Measurements from ENCODE around the gene TERT. TPM values are rescaled to one million over a fixed set of nuclear protein-coding genes. Genes with fewer than 3 reads are reported as not detected.
"Not testable (repeated sequence)": the region's sequence is repeated elsewhere in the genome, so short reads cannot be mapped to it uniquely, and the experiment has no call there.

Gene TERT
- total RNA-seq, 1 donor from 2014 or later = 0.28 TPM

DNA sequence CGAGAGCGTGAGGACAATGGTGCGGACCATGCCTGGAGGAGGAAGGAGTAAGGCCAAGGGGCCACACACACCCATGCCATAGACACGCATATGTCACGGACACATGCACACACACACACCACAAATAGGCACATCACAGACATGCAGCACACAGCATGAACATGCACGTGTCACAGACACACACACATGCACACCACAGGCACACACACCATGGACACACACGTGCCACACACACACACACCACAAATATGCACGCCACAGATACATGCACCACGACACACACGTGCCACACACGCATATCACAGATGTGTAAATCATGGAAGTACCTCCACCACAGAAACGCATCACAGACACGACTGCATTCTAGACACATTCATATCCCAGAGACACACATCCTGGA lies 16.7 kb downstream of the TERT start:
- Mint-ChIP-seq H3K4me1 (ENCODE audit: unreplicated experiment) (peaks cover 2% of the 10 kb centered on the region), H3K27ac (ENCODE audit: unreplicated experiment) (no peak overlapping the region), H3K36me3 (ENCODE audit: low read depth, unreplicated experiment) (no peaks in the 10 kb centered on the region), H3K9me3 (ENCODE audit: unreplicated experiment) (no peaks in the 10 kb centered on the region), H3K27me3 (ENCODE audit: unreplicated experiment) (peaks cover 13% of the 10 kb centered on the region), H3K4me3 (ENCODE audit: unreplicated experiment) (no peak overlapping the region)
- no peak for DNase-seq (ENCODE audit: low spot score)
- TF ChIP-seq, protein P1, sequence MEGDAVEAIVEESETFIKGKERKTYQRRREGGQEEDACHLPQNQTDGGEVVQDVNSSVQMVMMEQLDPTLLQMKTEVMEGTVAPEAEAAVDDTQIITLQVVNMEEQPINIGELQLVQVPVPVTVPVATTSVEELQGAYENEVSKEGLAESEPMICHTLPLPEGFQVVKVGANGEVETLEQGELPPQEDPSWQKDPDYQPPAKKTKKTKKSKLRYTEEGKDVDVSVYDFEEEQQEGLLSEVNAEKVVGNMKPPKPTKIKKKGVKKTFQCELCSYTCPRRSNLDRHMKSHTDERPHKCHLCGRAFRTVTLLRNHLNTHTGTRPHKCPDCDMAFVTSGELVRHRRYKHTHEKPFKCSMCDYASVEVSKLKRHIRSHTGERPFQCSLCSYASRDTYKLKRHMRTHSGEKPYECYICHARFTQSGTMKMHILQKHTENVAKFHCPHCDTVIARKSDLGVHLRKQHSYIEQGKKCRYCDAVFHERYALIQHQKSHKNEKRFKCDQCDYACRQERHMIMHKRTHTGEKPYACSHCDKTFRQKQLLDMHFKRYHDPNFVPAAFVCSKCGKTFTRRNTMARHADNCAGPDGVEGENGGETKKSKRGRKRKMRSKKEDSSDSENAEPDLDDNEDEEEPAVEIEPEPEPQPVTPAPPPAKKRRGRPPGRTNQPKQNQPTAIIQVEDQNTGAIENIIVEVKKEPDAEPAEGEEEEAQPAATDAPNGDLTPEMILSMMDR (IDR thresholded peaks at IDR 0.05; ENCODE audit: unreplicated experiment) = no peak

- no peak for DNase-seq (ENCODE audit: low spot score)
- no peaks in the 10 kb centered on the region for H3K9me3 Mint-ChIP-seq (ENCODE audit: unreplicated experiment)
- peaks cover 13% of the 10 kb centered on the region for H3K27me3 Mint-ChIP-seq (ENCODE audit: unreplicated experiment)
- H3K27ac Mint-ChIP-seq (ENCODE audit: unreplicated experiment) = no peak overlapping the region
- TF ChIP-seq, protein P1 (IDR thresholded peaks at IDR 0.05; ENCODE audit: unreplicated experiment) = no peak
- no peaks in the 10 kb centered on the region for H3K36me3 Mint-ChIP-seq (ENCODE audit: low read depth, unreplicated experiment)
- peaks cover 2% of the 10 kb centered on the region for H3K4me1 Mint-ChIP-seq (ENCODE audit: unreplicated experiment)
- no peak overlapping the region for H3K4me3 Mint-ChIP-seq (ENCODE audit: unreplicated experiment)
Observed at GRCh38 chr5:1277781-1278180, 17.1 kb downstream of the TERT start.

- Mint-ChIP-seq H3K27ac (ENCODE audit: unreplicated experiment) (no peak overlapping the region), H3K27me3 (ENCODE audit: unreplicated experiment) (peaks cover 13% of the 10 kb centered on the region), H3K4me1 (ENCODE audit: unreplicated experiment) (peaks cover 2% of the 10 kb centered on the region), H3K36me3 (ENCODE audit: low read depth, unreplicated experiment) (no peaks in the 10 kb centered on the region), H3K4me3 (ENCODE audit: unreplicated experiment) (no peak overlapping the region), H3K9me3 (ENCODE audit: unreplicated experiment) (no peaks in the 10 kb centered on the region)
- TF ChIP-seq, protein P1 (IDR thresholded peaks at IDR 0.05; ENCODE audit: unreplicated experiment) = no peak
- DNase-seq (ENCODE audit: low spot score) = no peak
Observed at GRCh38 chr5:1277331-1277730, 17.5 kb downstream of the TERT start.

DNA sequence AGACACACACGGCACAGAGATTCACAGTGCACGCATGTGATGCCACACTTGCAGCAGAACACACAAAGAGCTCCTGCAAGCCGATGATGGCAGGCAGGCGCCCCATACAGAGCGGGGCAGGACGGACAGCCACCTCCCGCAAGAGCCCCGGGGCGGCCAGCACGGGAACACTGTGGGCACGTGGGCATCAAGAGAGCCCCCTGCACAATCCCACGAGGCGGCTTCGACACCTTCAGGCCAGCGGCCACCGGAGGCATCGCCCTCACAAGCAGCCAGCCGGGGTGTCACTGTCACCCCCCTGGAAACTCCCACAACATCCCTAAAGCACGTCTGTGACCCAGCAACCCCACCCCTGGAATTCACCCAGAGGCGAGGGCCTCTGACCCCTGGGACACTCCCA lies 17.9 kb downstream of the TERT start:
- H3K27ac Mint-ChIP-seq (ENCODE audit: unreplicated experiment) = no peak overlapping the region
- TF ChIP-seq, protein P1 (IDR thresholded peaks at IDR 0.05; ENCODE audit: unreplicated experiment) = no peak
- H3K27me3 Mint-ChIP-seq (ENCODE audit: unreplicated experiment) = peaks cover 13% of the 10 kb centered on the region
- H3K9me3 Mint-ChIP-seq (ENCODE audit: unreplicated experiment) = no peaks in the 10 kb centered on the region
- peaks cover 2% of the 10 kb centered on the region for H3K4me1 Mint-ChIP-seq (ENCODE audit: unreplicated experiment)
- no peak overlapping the region for H3K4me3 Mint-ChIP-seq (ENCODE audit: unreplicated experiment)
- no peak for DNase-seq (ENCODE audit: low spot score)
- no peaks in the 10 kb centered on the region for H3K36me3 Mint-ChIP-seq (ENCODE audit: low read depth, unreplicated experiment)

GRCh38 chr5:1275397-1276391 lies 19.2 kb downstream of the TERT start:
- not testable (repeated sequence) for H3K4me1 Mint-ChIP-seq (ENCODE audit: unreplicated experiment); DNase-seq (ENCODE audit: low spot score); H3K9me3 Mint-ChIP-seq (ENCODE audit: unreplicated experiment); H3K36me3 Mint-ChIP-seq (ENCODE audit: low read depth, unreplicated experiment); H3K4me3 Mint-ChIP-seq (ENCODE audit: unreplicated experiment); H3K27me3 Mint-ChIP-seq (ENCODE audit: unreplicated experiment); H3K27ac Mint-ChIP-seq (ENCODE audit: unreplicated experiment)

Data from endothelial cell (in vitro differentiated cells).